ENCODE results near the gene NACA.
"Not testable (repeated sequence)": the region's sequence is repeated elsewhere in the genome, so short reads cannot be mapped to it uniquely, and the experiment has no call there.

NACA gene

DNA sequence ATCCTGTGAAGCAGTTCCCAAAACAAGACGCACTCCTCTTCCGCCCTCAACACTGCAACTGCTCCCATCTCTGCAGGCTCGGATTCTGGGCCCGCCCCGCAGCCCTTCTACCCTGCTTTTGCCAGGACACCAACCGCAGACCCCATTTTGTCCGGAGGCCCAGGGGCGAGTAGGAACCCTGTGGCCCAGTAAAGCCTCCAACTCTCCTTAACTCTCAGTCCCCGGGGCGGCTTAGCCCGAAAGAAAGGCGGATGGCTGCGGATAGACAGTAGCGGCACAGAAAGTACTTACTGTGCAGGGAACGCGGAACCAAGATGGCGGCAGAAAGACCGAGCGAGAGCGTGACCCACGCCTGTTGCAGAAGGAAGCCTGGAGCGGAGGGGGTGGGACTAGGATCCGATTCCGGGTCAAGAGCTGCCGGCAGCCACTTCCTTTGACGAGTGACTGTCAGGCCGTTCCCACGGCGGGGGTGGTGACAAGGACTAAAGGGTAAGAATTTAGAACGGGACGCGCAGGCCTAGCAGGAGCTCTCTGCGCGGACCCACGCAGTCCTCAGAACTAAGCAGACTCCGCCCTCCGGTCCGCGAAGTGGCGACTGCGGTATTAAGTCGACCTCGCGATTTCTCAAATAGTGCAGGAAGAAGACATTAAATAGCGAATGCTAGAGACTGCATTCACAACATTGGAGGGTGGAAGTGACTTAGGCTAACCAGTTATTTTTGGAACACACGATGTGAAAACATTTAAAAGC lies at the start of gene NACA:
Gene NACA, minus strand, starts transcription at position 328 of the 751 bp plus-strand sequence. CDS start 778 bp downstream, outside the sequence.
- DNase-seq (ENCODE audit: low read depth), result peak; percentile 98

DNA sequence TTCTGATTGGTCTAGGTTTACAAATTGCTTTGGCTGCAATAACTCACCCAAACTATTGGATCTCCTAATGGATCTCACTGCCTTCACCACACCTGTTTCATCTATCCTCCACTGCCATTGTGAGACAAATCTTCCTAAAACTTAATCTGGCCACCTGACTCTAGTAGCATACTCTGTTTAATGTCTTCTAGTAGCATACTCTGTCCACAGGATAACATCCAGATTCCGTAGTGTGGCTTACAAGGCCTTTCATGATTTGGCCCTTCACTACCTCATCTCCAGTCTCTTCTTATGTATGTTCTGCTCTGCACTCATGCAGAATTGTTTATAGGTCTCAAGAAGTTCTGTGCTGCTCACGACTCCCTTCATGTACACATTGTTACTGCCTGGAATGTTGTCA lies 48.0 kb upstream of the NACA start:
- no peak for DNase-seq (ENCODE audit: low read depth)

DNA sequence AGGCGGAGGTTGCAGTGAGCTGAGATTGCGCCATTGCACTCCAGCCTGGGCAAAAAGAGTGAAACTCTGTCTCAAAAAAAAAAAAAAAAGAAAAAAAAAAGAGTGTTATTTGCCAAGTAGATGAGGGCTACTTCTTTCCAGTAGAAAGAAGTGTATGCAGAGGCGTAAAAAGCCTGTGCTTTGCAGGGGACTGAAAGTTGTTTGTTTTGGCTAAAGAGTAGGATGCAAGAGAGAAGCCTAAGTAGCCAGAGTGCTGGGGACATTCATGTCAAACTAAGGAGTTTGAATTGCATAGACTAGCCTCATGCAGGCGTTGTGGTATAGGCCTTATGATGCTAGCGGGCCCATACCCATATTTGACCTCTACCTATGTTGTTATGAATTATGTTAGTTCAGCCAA lies 47.5 kb upstream of the NACA start:
- no peak for DNase-seq (ENCODE audit: low read depth)

DNA sequence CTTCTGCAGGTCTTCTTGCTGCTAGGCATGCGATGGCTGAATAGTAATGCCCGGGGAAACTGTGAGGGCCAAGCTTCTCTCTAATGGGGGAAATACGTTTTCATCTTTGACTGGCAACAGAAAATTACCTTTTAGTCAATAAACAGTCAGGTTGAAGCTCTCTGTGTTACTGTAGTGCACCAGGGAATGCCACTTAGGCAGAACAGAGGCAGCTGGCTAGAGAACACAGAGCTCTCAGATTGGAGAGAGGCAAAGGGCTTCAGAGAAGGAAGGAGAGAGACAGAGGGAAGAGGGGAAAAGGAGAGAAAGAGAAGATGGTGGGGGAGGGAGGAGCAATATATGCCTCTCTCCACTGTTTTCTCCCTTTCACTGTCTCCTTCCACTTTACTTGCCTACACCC lies 44.8 kb upstream of the NACA start:
- DNase-seq (ENCODE audit: low read depth), result no peak

DNA sequence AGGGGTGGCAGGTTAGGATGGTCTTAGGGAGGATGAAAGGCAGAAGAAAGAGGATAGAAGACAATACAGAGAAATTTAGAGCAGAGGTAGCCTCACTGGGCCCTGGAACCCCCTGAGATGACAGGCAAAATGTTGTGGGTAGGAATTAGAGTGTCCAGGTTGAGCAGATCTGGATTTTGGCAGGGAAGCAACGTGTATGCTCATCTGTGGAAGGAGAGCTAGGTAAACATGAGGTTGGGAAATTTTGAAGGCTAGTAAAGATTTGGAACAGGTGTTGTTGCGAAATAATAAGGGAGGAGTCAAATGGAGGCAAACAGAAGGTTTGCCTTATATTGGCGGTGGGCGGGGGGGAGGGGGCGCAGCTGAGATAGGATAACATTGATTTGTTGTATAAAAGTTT lies 43.3 kb upstream of the NACA start:
- no peak for DNase-seq (ENCODE audit: low read depth)

DNA sequence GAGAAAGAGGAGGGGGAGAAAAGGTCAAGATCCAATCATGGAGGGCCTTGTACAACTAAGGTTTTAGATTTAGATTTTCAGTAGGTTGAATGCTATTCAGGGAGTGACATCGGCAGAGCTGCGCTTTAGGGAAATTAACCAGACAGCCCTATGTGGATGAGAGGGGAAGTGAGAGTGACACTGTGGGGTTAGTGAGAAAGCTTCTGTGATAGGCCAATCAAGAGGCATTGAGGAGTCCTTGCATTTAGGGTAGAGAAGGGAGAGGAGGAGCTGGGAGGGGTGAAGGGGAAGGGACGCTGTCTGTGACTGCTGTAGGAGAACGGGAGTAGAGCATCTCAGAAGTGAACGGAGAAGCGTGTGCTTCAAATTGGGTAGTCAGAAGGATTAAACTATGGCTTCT lies 41.4 kb upstream of the NACA start:
- DNase-seq (ENCODE audit: low read depth), result no peak

DNA sequence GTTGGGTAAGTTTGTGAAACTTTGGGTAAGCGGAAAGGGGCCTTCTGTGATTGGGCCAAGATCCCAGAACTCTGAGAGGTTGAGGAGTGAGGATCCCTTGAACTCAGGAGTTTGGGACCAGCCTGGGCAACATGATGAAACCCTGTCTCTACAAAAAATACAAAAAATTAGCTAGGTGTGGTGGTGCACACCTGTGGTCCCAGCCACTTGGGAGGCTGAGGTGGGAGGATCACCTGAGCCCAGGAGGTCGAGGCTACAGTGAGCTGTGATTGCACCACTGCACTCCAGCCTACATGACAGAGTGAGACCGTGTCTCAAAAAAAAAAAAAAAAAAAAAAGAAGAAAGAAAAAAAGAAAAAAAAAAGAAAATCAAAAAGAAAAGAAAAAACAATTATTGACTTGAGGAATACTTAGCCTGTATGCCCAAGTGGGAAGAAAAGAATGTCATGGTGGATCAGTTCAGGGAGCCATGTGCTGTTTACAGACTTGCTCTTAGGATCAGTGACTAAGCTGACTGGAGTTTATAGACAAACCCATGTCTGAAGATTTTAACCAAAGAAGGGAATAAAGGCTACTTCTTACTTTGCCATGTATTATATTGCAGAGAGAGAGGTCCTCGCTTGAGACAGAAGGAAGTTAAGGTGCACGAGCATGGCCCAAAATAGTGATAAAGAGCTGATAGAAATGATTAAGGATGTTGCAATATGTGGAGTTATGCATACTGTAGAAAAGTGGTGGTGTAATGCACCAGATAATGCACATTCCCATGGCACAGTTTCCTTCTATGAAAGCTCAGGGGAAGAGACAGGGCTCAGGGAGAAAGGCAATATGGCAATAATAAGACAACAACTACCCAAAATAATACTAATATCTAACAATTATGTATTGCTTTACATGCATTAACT lies 38.9 kb upstream of the NACA start:
- no peak for DNase-seq (ENCODE audit: low read depth)

DNA sequence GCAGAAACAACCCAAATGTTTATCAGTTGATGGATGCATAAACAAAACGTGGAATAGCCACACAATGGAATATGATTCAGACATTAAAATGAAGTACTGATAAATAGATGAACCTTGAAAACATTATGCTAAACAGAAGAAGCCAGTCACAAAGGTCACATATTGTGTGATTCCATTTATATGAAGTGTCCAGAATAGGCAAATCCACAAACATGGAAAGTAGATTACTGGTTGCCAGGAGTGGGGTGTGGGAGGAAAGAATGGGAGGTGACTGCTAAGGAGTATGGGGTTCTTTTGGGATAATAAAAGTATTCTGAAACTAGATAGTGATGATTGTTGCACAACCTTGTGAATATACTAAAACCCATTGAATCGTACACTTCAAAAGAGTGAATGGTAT lies 36.7 kb upstream of the NACA start:
- DNase-seq (ENCODE audit: low read depth), result no peak

DNA sequence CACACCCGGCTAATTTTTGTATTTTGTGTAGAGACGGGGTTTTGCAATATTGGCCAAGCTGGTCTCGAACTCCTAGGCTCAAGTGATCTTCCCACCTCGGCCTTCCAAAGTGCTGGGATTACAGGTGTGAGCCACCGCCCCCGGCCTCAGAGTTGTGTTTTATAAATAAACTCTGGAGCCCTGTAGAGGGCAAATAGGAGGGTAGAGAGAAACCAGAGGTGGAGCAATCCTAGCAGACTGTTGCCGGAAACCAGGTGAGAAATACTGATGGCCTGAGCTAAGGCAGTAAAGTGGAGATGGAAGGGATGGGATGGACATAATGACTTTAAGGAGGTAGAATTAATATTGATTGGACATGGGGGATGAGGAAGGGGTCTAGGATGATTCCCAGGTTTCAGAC lies 35.4 kb upstream of the NACA start:
- DNase-seq (ENCODE audit: low read depth), result no peak

DNA sequence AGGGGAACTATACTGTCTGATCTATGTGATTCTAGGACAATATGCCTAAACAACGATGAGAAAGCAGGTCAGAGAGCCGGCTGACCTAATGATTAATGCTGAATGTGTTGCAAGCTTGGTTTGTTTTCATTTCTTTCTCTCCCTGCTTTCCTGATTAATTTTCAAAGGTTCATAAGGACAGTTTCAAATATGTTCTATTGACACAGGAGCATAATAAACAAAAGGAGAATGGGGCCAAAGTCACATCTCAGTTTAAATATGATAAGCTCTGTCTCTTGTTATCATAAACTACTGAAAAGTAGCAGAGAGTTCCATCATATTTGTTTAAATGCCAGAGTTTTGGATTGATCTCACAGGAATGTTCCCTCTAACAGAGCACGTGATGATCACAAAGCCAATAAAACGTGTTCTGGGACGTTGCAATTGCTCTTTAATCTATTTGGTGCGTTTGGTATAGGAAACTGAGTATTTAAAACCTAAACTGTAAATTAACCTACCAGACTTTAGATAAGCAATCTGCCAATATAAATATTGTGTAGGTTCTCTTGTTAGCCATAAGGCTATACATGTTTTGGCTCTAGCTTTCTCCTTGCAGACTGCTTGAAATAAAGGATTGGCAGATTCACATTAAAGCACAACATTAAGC lies 34.3 kb upstream of the NACA start:
- DNase-seq (ENCODE audit: low read depth), result no peak

DNA sequence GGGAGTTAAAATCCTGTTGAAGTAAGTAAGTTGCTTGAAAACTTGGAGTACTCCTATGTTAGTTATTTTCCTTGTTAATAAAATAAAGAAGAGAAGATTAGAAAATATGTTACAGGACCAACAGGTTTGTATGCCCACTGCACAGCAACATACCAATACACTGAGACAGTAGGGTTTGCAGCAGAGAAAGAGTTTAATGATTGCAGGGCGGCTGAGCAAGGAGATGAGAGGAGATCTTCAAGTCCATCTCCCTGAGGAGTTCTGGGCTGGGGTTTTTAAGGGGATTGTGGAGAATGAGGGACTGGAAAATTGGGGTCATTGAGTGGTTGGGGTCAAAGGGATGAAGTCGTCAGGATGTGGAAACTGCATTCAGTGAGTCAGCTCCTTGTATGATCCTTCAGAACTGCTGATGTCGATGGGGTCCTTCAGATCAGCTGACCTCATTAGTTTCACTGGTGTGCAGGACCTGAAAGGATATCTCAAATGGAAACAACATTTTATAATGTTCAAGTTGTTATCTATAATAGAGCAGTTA lies 33.7 kb upstream of the NACA start:
- DNase-seq (ENCODE audit: low read depth), result no peak

DNA sequence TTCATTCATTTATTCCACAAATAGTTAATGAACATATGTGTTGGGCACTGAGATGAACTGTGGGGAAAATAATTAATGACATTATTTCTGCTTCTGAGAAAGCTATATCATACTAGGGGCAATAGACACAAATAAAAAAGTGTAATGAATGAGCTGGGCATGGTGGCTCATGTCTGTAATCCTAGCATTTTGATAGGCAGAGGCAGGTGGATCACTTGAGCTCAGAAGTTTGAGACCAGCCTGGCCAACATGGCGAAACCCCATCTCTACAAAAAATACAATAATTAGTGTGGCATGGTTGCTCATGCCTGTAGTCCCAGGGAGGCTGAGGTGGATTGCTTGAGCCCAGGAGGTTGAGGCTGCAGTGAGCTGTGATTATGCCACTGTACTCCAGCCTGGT lies 32.9 kb upstream of the NACA start:
- DNase-seq (ENCODE audit: low read depth), result not testable (repeated sequence)

DNA sequence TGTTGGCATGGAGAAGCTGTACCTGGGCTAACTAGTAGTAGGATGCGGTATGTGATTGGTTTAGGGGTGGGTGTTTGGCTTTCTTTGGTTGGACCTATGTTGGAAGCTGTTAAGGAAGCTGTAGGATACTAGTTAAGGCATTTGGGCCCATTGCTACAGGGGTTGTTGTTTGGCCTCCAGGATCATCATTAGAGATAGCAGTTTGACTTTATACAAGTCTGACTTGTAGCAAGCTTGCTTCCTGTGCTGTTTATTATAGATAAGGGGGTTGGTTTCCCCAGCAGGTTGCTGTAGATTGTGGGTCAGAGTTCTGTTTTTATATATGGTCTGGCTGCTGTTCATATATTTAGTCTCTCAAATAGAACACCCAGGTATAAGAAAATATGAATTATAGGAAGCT lies 28.5 kb upstream of the NACA start:
- DNase-seq (ENCODE audit: low read depth), result no peak

DNA sequence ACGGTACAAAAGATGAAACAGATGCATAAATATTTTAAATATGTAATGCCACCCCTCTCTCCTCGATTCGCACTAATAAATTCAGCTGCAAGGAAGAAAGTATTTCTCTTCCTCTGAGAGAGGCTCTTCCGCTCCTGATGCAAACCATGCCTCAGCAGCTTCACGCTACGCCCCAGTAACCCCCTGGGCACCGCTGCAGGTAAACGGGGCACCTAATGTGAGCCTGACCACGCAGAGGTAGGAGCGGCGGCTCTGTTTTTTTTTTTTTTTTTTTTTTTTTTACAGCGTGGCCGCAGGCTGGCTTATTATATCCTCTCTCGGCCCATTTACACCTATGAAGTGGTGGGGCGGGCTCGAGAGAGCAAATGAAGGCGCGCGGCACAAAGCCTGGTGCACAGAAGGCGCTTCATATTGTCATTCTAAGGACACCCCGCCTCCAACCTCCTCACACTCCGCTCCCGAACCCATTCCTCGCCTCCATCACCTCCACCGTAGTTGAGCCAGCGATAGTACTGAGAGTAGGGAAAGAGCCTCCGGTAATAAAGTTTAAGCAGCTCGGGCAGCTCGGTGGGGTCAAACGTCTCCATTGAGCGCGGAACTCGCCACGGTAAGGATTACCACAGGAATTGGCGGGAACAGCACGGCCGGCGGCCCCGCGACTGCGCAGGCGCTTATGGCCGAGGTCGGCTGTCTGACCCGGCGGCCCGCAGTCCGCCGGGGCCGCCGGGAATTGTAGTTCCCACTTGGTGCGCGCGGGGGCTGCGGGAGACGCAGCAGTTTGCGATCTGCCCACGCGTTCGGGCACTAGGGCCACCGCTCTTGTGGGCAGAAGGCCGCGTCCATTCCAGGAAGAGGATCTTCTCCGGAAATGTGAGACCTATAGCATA lies 26.9 kb upstream of the NACA start, which contains the start of gene PRIM1:
Gene PRIM1, minus strand, starts transcription at position 612 of the 887 bp plus-strand sequence. Its CDS starts 25 bp downstream, at position 587.
- DNase-seq (ENCODE audit: low read depth), result peak; percentile 83

DNA sequence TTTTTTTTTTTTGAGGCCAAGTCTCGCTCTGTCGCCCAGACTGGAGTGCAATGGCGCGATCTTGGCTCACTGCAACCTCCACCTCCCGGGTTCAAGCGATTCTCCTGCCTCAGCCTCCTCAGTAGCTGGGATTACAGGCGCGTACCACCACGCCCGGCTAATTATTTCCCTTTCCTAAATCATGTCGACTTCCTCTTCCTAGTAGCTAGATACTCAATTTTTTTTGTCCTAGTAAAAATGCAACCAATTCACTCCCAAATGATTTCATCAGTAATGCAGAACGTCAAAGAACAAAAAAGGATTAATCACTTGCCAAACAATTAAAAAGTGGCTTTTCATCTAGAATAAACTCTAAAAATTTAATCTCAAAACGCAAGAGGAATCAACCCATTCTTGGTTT lies 25.5 kb upstream of the NACA start:
- not testable (repeated sequence) for DNase-seq (ENCODE audit: low read depth)

DNA sequence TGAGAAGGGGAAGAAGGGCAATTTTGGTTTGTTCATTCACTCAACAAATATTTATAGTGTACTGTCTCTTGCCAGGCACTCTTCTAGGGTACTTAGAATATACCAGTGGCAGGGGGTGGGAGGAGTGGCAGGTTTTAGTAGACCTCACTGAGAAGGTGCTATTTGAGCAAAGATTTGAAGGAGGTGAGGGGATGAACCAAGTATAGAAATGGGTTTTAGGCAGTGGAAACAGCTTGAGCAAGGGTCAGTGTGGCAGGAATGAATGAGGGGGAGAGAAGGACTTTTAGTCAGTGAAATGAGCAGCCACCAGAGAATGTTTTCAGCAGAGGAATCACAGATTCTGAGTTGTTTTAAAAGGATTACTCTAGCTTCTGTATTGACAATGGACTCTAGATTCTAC lies 24.8 kb upstream of the NACA start:
- no peak for DNase-seq (ENCODE audit: low read depth)

DNA sequence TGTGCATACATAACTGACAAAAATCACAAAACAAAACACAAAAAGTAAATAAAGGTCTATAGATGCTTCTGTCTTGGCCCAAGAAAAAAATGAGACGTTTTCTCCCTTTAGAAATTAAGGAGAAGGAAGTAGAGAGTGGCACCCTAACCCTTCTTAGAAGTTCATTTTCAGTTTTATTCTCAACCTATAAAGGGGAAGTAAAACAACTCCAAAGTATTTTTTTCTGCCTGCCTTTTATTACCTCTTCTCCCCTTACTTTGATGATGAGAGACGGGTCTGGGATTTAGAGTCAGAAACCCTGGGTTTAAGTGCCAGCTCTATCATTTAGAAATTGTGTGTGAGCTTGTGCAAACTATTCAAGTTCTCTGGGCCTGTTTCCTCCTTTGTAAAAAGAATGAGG lies 24.3 kb upstream of the NACA start:
- no peak for DNase-seq (ENCODE audit: low read depth)

DNA sequence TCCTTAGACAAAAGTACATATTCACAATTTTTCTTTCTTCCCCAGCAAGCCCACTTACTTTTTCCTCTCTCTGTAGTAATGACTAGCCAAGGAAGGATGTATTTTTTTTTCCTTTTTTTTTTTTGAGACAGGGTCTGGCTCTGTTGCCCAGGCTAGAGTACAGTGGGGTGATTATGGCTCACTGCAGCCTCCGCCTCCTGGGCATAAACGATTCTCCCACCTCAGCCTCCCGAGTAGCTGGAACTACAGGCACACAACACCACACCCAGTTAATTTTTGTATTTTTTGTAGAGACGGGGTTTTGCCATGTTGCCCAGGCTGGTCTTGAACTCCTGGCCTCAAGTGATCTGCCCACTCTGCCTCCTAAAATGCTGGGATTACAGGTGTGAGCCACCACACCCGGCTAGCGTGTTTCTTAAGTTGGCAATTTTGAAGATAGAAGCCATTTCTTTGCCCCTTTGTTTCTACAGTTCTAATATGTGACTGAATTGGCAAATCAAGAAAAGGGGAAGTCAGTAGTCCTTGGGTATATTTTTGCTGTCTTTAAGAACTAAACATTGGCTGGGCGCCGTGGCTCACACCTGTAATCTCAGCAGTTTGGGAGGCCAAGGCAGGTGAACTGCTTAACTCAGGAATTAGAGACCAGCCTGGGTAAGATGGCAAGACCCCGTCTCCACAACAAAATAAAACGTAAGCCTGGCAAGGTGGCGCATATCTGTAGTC lies 3.2 kb upstream of the NACA start:
- DNase-seq (ENCODE audit: low read depth), result no peak

DNA sequence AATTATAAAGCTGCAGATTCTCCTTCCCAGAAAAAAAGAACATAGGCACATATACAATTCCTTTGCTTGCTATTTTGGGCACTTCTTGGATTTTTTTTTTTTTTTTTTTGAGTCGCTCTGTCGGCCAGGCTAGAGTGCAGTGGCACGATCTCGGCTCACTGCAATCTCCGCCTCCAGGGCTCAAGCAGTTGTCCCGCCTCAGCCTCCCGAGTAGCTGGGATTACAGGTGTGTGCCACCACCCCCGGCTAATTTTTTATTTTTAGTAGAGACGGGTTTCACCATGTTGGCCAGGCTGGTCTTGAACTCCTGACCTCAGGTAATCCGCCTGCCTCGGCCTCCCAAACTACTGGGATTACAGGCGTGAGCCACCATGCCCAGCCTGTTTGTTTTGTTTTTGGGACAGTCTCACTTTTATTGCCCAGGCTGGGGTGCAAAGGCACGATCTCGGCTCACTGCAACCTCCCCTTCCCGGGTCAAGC lies 1.1 kb upstream of the NACA start:
- not testable (repeated sequence) for DNase-seq (ENCODE audit: low read depth)

DNA sequence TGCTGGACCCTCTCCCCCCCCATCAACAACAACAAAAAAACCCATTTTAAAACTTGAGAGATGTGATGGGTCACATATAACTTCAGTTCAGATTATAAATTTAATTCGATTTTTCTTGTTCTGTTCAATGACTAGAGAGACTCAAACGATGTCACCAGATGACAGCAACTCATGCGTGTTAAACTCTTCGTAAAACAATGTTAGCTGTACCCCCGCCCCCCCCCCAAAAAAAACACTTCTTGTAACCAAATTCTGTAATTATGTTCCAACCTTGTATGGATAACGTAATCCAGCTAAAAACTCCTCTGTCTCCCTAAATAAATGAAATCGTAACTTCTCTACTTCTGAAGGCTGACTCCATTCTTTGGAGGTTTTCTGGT lies 614 bp upstream of the NACA start:
- no peak for DNase-seq (ENCODE audit: low read depth)

DNA sequence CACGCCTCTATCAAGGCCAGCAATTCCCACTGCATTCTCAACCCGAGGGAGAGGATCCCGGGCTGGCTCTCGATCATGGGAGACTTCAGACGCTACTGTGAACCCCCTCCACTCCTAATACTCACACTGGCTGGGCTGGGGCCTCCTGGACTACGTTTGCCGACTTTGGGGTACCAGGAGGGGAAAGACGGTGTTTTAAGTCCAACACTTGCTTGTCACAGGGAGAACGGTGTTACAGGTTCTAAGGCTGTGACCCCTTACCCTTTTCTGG lies 463 bp downstream of the NACA start:
- no peak for DNase-seq (ENCODE audit: low read depth)
